Activated naive CD4-positive, alpha-beta T cell treated with anti-CD3 and anti-CD28 coated beads, Interleukin-2, amount 50 U/mL, for 24 hours (primary cell): Measurements from ENCODE around the gene TUBB2B.

Experiments
- H3K27ac Mint-ChIP-seq: one replicate; pipeline ENCODE4 v1.8.0; 2021; ENCODE audit warnings: mild to moderate bottlenecking, mixed read lengths
- H3K27me3 Mint-ChIP-seq: one replicate; pipeline ENCODE4 v1.8.0; 2021; ENCODE audit warnings: mixed read lengths
- H3K36me3 Mint-ChIP-seq: one replicate; pipeline ENCODE4 v1.8.0; 2021; ENCODE audit warnings: mixed read lengths
- H3K4me1 Mint-ChIP-seq: one replicate; pipeline ENCODE4 v1.8.0; 2021; ENCODE audit warnings: mixed read lengths
- H3K4me3 Mint-ChIP-seq: one replicate; pipeline ENCODE4 v1.8.0; 2021; ENCODE audit warnings: mild to moderate bottlenecking, mixed read lengths
- H3K9me3 Mint-ChIP-seq: one replicate; pipeline ENCODE4 v1.8.0; 2021; ENCODE audit warnings: mixed read lengths

TUBB2B gene

GRCh38 chr6:3261921-3262320, 34.5 kb upstream of the TUBB2B start:
- Mint-ChIP-seq H3K4me1 (peaks cover 58% of the 10 kb centered on the region), H3K27ac (peak overlapping the region; percentile 70), H3K27me3 (no peaks in the 10 kb centered on the region), H3K9me3 (no peaks in the 10 kb centered on the region), H3K4me3 (peak overlapping the region; percentile 99), H3K36me3 (peaks cover 7% of the 10 kb centered on the region)

GRCh38 chr6:3261518-3261820, 34.0 kb upstream of the TUBB2B start:
- Mint-ChIP-seq H3K4me1 (peaks cover 56% of the 10 kb centered on the region), H3K27me3 (no peaks in the 10 kb centered on the region), H3K36me3 (peaks cover 6% of the 10 kb centered on the region), H3K4me3 (peak overlapping the region; percentile 99), H3K27ac (no peak overlapping the region), H3K9me3 (no peaks in the 10 kb centered on the region)

- Mint-ChIP-seq H3K4me3 (peak overlapping the region; percentile 99), H3K9me3 (no peaks in the 10 kb centered on the region), H3K27me3 (no peaks in the 10 kb centered on the region), H3K4me1 (peaks cover 51% of the 10 kb centered on the region), H3K27ac (peak overlapping the region; percentile 12), H3K36me3 (peaks cover 5% of the 10 kb centered on the region)
Observed at GRCh38 chr6:3260772-3261517, 33.5 kb upstream of the TUBB2B start.

DNA sequence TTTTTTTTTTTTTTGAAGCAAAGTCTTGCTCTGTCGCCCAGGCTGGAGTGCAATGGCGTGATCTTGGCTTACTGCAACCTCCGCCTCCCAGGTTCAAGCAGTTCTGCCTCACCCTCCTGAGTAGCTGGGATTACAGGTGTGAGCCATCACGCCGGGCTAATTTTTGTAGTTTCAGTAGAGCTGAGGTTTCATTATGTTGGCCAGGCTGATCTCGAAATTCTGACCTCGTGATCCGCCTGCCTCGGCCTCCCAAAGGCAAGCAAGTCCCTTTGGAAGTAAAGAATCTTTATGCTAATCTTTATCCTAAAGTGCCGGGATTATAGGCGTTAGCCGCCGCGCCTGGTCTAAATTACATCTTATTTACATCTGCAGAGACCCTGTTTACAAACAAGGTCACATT, 32.8 kb upstream of the TUBB2B start:
- Mint-ChIP-seq H3K9me3 (no peaks in the 10 kb centered on the region), H3K4me1 (peaks cover 51% of the 10 kb centered on the region), H3K27ac (no peak overlapping the region), H3K27me3 (no peaks in the 10 kb centered on the region), H3K4me3 (peak overlapping the region; percentile 99), H3K36me3 (peaks cover 5% of the 10 kb centered on the region)

- Mint-ChIP-seq H3K9me3 (no peaks in the 10 kb centered on the region), H3K27me3 (no peaks in the 10 kb centered on the region), H3K4me1 (peaks cover 43% of the 10 kb centered on the region), H3K27ac (peak overlapping the region; percentile 99), H3K4me3 (peak overlapping the region; percentile 99), H3K36me3 (peaks cover 4% of the 10 kb centered on the region)
Observed at GRCh38 chr6:3259491-3259958, 32.1 kb upstream of the TUBB2B start.

DNA sequence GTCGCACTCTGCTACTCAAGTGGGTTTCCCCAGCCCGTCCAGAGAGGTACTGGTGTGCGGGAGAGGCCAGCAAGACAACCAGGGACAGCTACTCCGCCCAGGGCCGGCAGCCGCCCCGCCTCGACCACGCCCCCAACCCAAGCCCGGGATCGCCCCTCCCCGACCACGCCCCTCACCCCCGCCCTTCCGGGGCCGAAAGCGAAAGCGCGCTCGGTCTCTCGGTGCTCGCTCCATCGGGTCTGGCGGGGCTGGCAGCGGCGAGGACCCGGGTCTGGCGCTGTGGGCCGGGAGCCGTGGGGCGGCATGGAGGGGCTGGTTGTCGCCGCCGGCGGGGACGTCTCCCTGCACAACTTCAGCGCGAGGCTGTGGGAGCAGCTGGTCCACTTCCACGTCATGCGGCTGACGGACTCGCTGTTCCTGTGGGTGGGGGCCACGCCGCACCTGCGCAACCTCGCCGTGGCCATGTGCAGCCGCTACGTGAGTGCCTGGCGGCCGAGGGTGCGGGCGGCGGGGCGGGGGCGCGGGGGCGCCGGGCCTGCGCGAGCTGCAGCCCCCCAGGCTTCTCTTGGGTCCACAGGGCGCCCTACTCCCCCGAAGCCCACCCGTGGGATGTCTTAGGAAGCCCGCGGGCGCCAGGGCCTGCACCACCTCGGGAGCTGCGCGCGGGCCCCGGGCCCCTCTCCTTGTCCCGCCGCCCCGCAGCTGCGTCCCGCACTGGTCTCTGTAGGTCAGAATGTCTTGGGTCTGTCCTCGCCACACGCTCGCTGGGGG, 31.5 kb upstream of the TUBB2B start, which contains the start of gene PSMG4:
Gene PSMG4 (plus strand): TSS at position 228 of the 771 bp plus-strand sequence. CDS start 76 bp downstream, at position 304.
- H3K4me1 Mint-ChIP-seq: peaks cover 39% of the 10 kb centered on the region
- peak within 1 kb of the TSS; percentile 99 for H3K4me3 Mint-ChIP-seq

DNA sequence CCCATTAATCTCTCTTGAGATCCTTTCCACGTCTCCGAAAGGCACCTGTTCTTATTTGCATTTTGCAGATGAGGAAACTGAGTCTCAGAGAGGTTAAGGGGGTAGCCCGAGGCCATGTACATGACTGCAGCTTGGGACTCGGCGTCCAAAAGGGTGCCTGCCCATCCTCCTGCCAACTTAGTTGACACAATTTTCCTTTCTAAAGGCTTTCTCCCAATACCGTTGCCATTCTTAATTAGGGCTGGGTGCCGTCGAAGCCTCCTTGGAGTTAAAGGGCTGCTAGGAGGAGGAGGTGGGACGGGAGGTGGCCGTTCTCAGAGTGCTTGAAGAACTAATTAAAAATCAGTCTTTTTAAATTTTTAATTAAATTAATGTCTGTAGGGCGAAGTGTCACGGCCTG, 30.7 kb upstream of the TUBB2B start:
- Mint-ChIP-seq H3K27ac (no peak overlapping the region), H3K9me3 (no peaks in the 10 kb centered on the region), H3K4me1 (peaks cover 34% of the 10 kb centered on the region), H3K4me3 (peak overlapping the region; percentile 70), H3K36me3 (peaks cover 4% of the 10 kb centered on the region), H3K27me3 (no peaks in the 10 kb centered on the region)

More for the DNA sequence above, 31.5 kb upstream of the TUBB2B start, which contains the start of gene PSMG4:
- no peaks in the 10 kb centered on the region for H3K9me3 Mint-ChIP-seq
- peak within 1 kb of the TSS; percentile 99 for H3K27ac Mint-ChIP-seq
- H3K36me3 Mint-ChIP-seq: peaks cover 4% of the 10 kb centered on the region
- H3K27me3 Mint-ChIP-seq: no peaks in the 10 kb centered on the region

DNA sequence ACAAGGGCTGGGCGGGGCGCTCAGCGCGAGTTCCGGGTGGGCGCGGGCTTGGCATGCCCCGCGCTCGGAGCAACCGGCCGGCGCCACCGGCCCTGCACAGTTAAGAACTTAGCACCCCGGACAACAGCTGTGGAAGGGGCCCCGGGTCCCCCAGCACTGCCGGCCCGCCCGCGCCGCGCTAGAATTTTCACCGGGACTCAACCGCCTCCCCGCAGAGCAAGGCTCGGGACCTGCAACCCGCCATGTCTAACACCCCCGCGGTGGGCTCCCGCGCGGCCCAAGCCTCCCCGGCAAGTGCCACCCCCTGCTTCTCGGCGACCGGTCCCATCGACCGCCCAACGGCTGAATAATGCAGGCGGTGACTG, 26.1 kb upstream of the TUBB2B start:
- Mint-ChIP-seq H3K4me3 (no peak overlapping the region), H3K9me3 (no peaks in the 10 kb centered on the region), H3K4me1 (peaks cover 7% of the 10 kb centered on the region), H3K27ac (no peak overlapping the region), H3K36me3 (no peaks in the 10 kb centered on the region), H3K27me3 (no peaks in the 10 kb centered on the region)

DNA sequence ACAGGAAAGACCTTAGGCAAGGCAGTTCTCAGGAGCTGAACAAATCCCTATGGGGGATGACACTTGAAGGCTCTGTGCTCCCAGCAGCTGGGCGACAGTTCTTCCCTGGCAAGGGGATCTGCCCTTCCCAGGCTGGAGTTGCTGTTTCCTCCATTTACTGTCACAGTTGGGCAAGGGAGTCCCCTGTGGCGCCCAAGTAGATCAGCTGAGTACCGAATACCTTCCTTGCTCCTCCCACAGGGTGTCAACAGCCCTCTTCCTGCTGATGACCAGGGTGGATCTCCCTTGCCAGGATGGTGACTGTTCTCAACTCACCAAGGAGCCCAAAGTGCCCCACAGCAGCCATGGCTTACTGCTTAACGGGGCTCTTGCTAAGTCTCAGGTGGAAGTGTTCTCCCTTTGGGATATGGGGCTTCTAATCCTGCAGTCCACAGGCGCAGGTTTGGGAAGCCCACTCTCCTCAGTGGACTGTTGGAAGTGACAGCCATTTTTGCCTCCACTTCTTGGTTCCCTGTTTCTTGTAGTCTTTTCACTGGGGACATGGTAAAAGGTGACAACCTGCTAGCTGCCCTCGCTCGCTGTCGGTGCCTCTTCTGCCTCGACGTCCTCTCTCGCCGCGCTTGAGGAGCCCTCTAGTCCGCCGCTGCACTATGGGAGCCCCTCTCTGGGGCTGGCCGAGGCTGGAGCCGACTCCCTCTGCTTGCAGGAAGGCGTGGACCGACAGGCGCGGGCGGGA, 25.6 kb upstream of the TUBB2B start:
- Mint-ChIP-seq H3K27me3 (peaks cover 2% of the 10 kb centered on the region), H3K36me3 (no peaks in the 10 kb centered on the region), H3K27ac (no peak overlapping the region), H3K9me3 (no peaks in the 10 kb centered on the region), H3K4me3 (no peak overlapping the region), H3K4me1 (peaks cover 7% of the 10 kb centered on the region)

DNA sequence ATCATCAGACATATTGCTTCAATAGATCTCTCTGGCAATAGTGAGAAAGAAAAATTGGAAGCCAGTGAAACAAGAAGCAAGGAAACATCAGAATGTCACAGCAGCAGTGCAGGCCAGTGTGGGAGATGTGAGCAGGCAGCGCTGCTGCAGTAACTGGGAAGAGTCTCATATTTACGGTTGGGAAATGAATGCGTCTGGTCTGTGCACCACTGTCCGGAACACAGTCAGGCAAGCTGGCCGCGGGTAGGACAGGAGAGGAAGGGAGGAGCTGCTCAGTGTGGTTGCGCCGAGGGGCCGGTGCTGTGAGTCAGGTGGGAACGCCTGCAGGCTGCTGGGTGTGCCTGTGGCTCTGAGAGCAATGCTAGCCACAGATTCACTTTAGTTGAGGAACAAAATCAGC, 24.9 kb upstream of the TUBB2B start:
- Mint-ChIP-seq H3K36me3 (no peaks in the 10 kb centered on the region), H3K4me3 (no peak overlapping the region), H3K27ac (no peak overlapping the region), H3K27me3 (peaks cover 5% of the 10 kb centered on the region), H3K9me3 (no peaks in the 10 kb centered on the region), H3K4me1 (peaks cover 7% of the 10 kb centered on the region)

DNA sequence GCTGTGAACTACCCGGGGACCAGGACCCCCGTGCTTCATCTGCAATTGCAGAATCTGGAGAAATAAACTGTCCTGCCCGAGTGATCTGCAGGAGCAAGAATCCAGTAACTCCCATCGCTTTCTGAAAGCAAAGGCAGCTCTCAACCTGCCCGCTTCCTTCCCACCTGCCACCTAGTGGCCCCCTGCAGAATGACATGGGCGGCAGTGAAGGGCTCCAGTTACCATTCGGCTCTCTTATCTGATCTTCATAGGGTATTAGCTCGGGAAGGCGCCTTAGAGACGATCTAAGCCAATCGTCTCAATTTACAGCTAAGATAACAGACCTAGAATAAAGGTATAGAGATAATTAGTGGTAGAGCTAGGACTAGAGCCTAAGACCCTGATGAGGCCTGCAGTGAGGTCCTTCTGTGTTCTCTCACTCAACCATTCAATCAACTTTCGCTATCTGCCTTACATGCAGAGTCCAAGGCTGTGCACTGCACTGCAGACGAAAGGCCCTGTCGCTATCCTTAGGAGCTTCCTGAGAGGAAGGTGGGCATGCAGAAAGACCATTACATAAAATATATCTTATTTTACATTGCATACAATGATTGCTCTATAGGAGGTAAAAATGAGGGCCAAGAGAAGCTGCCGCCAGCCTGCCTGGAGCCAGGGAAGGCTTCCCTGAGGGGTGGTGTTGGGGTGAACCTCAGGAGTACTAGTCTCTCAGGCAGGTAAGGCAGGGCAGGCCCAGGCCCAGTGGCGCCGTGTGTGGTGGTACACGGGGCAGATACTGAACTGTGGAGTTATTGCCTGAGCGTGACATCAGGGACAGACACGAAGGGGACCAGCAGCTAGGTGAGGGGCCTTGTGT, 24.2 kb upstream of the TUBB2B start:
- H3K4me1 Mint-ChIP-seq: peaks cover 7% of the 10 kb centered on the region
- no peak overlapping the region for H3K4me3 Mint-ChIP-seq
- peaks cover 5% of the 10 kb centered on the region for H3K27me3 Mint-ChIP-seq
- no peak overlapping the region for H3K27ac Mint-ChIP-seq
- no peaks in the 10 kb centered on the region for H3K9me3 Mint-ChIP-seq
- no peaks in the 10 kb centered on the region for H3K36me3 Mint-ChIP-seq

- H3K36me3 Mint-ChIP-seq: no peaks in the 10 kb centered on the region
- H3K27me3 Mint-ChIP-seq: peaks cover 7% of the 10 kb centered on the region
- H3K27ac Mint-ChIP-seq: no peak overlapping the region
- H3K4me3 Mint-ChIP-seq: no peak overlapping the region
- peaks cover 7% of the 10 kb centered on the region for H3K4me1 Mint-ChIP-seq
- H3K9me3 Mint-ChIP-seq: no peaks in the 10 kb centered on the region
Observed at GRCh38 chr6:3250231-3250675, 22.8 kb upstream of the TUBB2B start.

- no peaks in the 10 kb centered on the region for H3K36me3 Mint-ChIP-seq
- no peak overlapping the region for H3K27ac Mint-ChIP-seq
- peaks cover 7% of the 10 kb centered on the region for H3K4me1 Mint-ChIP-seq
- H3K27me3 Mint-ChIP-seq: peaks cover 7% of the 10 kb centered on the region
- no peak overlapping the region for H3K4me3 Mint-ChIP-seq
- H3K9me3 Mint-ChIP-seq: no peaks in the 10 kb centered on the region
Observed at GRCh38 chr6:3249821-3250220, 22.4 kb upstream of the TUBB2B start.

- Mint-ChIP-seq H3K9me3 (no peaks in the 10 kb centered on the region), H3K27me3 (peaks cover 7% of the 10 kb centered on the region), H3K36me3 (no peaks in the 10 kb centered on the region), H3K4me3 (no peak overlapping the region), H3K4me1 (peaks cover 7% of the 10 kb centered on the region), H3K27ac (no peak overlapping the region)
Observed at GRCh38 chr6:3247255-3248146, 20.0 kb upstream of the TUBB2B start.
